GM19239 (cell line): ENCODE measurements around the gene FBN1.

ENCODE experiments used
- DNase-seq: peaks from one replicate; pipeline ENCODE4 v3.0.0; 2011; ENCODE audit warnings: low spot score; ENCODE audit not compliant: insufficient read length
- FAIRE-seq: peaks from 2 replicates; lab custom pipeline; 2011; peaks lifted over from hg19 to GRCh38; lab: Jason Lieb, UNC

FBN1 gene

GRCh38 chr15:48627260-48627940, 18.1 kb downstream of the FBN1 start:
- DNase-seq: no peak
- no peak for FAIRE-seq

GRCh38 chr15:48625126-48625525, 20.4 kb downstream of the FBN1 start:
- DNase-seq (no peak), FAIRE-seq (no peak)

DNA sequence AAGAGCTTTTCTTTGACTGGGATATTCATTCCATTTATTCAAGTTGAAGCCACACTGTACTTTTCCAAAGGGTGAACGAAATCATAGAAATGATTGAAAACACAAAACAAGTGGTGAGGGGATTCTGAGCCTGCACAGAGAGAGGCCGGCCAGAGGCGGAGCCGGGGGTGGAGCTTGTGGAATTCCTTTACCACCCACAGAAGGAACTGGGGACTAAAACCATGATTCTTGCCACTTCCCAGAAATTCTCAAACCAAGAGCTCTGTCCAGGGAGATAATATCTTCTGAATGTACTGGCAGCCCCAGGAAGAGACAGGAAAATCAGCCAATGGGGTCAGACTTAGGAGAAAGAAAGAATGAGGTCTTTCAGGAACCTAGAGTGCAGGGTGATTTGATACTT, 20.8 kb downstream of the FBN1 start:
- no peak for FAIRE-seq
- no peak for DNase-seq

DNA sequence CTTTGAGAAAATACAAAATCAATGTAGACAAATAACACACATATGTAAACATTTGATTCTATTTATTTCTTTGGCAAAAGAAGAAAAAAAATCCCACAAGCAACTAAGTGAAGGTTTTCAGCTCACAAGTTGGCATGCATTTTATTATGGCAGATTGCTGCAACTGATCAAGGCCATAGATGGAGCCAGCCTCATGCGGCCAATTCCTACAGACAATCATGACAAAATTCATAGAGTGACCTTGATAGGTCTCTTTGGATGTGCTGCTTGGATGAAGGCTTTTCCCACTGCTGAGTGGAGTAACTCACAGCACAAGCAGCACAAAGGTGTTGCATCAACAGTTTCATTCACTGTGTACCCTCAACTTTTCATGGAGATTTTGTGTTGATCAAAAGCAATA, 22.1 kb downstream of the FBN1 start:
- DNase-seq (no peak), FAIRE-seq (no peak)

DNA sequence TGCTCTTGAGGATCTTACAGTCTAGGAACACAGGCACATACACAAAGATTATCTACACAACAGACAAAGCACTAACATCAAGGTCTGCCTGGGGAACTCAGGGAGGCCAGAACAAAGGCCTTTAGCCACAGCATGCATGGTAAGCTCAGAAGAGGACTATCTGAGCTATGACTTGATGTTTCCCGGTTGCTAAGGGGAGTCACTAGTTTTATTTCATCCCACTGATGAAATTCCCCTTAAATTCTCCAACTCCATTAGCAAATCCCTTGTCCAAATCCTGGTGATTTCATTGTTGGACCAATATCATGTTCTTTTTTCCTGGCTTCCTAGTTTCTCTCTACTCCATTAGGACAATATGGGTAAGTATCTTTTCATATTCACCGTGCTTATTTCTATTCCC, 23.3 kb downstream of the FBN1 start:
- no peak for DNase-seq
- no peak for FAIRE-seq

DNA sequence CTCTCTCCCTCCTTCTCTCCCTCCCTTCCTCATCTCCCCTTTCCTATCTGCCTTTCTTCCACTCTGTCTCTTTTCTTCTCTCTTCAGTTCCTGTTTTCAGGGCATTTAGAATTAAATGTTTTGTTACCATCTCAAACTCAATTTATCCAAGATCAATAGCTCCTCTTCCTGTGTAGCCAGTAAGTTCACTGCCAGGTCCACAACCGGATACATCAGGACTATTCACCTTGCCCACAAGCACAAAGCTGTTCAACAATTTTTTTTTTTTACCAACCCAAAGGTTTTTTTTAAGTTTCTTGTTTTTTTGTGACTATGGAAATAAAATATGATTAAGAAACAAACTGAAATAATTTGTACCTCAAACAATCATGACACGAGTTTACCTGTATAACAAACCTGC, 26.1 kb downstream of the FBN1 start:
- FAIRE-seq: no peak

GRCh38 chr15:48617619-48618018, 27.9 kb downstream of the FBN1 start:
- FAIRE-seq (no peak), DNase-seq (no peak)

More for the DNA sequence above, 26.1 kb downstream of the FBN1 start:
- no peak for DNase-seq

- DNase-seq (no peak), FAIRE-seq (no peak)
Measured at GRCh38 chr15:48616216-48616615, 29.3 kb downstream of the FBN1 start.

- no peak for FAIRE-seq
Measured at GRCh38 chr15:48614051-48614450, 31.5 kb downstream of the FBN1 start.

DNA sequence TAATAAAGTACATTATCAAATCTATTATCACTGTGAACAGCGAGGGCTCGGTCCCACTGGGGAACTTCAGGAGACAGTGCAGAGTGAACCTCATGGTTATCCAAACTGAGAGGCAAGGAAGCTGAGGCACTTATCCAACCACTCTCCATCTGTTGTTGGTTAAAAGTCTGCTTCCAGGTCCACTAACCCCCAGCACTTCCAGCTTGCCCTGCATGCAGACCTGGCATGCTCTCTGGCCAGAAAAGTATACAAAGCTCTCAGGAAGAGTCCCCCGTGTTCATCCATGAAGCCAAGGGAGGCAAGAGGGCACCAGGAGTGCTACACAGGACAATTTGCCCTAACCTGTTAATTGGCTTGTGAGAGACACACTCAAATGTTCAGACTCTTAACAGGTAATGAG, 36.0 kb downstream of the FBN1 start:
- FAIRE-seq (no peak), DNase-seq (no peak)

More at GRCh38 chr15:48614051-48614450, 31.5 kb downstream of the FBN1 start:
- no peak for DNase-seq

DNA sequence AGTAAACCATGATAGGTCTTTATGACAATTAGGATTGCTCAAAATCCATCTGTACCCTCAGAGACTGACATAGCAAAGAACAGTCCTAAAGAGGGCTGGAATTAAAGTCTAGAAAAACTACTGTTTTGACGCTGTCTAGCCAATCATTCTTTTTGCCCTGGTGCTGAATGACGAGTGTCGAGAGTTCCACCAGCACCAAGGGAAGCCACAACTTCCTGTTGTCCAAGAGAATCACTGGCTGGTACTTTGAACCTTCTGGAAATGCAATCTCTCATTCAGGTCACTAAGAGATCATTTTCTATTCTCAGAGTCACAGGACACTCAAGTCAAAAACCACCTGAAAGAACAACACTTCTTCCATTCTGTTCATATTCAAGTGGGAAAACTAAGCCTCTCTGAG, 37.7 kb downstream of the FBN1 start:
- FAIRE-seq: no peak

DNA sequence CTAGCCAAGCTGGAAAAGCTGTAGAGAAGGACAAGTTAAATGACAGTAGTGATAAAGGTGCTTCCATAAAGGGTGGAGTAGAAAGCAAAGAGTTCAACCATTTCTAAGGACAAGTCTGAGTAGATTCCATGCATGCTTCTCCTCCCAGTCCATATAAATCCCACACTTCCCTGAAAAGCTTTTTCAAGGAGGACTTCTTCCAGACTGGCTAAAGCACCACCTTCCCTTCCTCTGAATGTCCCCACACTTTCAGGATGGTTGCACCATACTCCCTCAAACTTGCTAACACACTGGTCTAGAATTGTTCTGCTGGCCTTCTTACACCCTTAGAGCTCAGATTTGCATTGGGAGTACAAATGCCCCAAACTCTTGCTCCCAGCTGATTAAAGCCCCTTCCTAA, 40.9 kb downstream of the FBN1 start:
- FAIRE-seq: no peak

More for the DNA sequence above, 37.7 kb downstream of the FBN1 start:
- no peak for DNase-seq

GRCh38 chr15:48603922-48604321, 41.6 kb downstream of the FBN1 start:
- FAIRE-seq (no peak), DNase-seq (no peak)

More for the DNA sequence above, 40.9 kb downstream of the FBN1 start:
- DNase-seq: no peak

- FAIRE-seq (no peak), DNase-seq (no peak)
Measured at GRCh38 chr15:48603123-48603500, 42.4 kb downstream of the FBN1 start.

- DNase-seq: no peak
- FAIRE-seq: no peak
Measured at GRCh38 chr15:48602358-48603122, 43.0 kb downstream of the FBN1 start.

DNA sequence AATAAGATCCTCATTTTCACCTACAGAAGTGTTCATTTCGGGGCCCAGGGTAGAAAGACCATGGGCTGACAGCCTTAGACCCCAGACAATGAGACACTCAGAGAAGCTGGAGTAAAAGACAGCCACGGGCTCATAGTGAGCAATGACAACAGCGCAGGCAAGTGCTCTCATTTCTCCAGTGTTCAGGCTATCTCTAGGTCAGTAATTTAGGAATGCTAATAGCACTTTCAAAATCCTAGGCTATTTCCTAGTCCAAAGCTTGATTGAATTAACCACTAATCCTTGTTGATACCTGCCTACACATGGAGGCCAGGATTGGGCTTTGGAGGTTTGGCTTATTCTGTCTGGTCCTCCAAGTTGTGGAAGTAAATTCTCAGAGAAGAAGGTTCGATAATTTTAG, 44.4 kb downstream of the FBN1 start:
- FAIRE-seq (no peak), DNase-seq (no peak)

DNA sequence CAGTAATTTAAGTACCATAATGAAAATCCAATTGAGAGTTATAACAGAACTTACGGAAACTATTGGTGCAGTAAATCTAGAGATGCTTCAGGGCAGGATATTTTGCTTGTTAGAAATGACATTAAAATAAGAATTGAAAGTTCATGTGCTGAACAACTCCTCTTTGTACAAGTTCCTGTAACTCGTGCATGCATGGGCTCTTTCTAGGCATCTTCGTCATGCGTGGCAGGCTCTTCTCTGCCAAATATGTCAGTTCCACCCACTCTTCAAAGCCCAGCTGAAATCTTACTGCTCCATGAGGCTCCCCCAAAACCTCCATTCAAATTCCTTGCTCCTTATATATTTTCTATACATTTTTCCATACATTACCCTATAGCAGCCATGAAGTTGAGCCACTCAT, 48.7 kb downstream of the FBN1 start:
- FAIRE-seq: no peak
- no peak for DNase-seq

GRCh38 chr15:48596415-48596814, 49.1 kb downstream of the FBN1 start:
- no peak for FAIRE-seq
- no peak for DNase-seq

DNA sequence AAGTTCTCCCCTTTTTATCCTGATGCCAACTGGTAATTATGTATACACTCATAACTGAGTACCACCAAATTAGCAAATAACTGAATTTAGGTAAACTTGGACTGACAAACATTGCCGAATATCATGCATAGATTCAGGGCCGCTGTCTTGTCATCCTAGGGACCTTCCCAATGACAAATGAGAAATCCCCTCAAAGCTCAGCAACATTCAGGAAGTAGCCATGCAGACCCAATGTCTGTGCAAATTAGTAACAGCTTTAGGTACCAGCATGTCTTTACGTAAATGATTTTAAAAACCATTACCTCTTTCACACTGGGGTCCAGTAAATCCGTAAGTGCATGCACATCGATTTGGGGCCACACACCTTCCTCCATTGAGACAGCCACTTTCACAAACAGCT, 49.5 kb downstream of the FBN1 start:
- FAIRE-seq: peak; percentile 42
- no peak for DNase-seq

DNA sequence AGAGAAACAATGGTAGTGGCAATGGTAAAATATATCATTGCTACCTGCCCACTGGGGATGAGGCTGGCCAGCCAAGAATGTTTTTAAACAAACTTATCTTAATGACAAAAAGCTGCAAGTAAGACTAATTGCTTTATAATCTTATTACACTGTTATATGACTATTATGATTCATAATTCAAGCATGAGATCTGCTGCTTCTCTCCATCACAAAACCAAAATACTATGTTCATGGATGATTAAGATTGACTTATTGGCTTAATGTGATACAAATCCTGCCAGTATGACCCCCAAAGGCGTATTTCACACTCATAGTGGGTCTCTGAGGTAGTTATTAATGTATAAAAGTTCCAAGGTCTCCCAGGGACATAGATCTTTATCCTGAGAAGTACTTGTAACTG, 52.6 kb downstream of the FBN1 start:
- no peak for FAIRE-seq

DNA sequence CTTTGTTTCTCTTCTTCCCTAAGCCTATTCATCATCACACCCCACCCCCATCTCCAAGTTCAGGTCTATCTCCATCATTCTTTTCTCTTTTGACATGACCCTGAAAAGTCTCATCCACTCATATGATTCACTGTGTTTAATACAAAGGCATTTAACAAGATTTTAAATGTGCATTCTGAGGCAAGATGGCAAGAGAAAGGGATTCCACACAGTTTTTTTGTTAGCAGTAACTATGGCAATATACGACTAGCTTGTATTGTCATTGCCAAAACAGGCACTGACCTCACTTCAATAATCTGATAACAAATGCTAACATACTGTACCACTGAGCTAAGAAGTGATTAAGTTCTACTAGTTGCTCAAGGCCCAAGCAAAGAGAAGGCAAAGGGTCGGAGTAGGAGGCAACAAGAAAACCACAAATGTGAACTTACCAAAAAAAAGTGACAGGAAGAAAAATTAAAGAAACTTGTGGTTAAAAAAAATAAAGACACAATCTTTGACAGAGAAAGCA, 53.2 kb downstream of the FBN1 start:
- FAIRE-seq: no peak
- DNase-seq: no peak

More for the DNA sequence above, 52.6 kb downstream of the FBN1 start:
- no peak for DNase-seq

DNA sequence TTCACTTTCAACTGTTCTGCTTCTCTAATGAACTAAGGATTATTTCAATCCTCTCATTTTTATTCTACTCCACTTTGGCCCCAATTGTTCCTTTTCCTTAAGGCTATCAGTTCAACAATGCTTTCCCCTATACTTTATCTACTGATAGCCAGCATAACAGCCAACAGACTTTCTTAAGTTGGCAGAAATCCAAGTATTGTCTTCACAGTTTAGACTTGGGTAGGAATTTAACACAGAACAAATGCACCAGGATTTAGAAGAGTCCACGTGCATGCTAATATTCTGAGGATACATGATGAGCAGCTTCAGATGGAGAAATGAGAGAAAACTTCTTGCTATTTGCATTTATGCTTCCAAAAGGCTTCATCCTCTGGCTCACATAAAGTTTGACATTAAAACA, 54.8 kb downstream of the FBN1 start:
- FAIRE-seq (no peak), DNase-seq (no peak)
